NCI-H345 treated with DMSO at 0.1 percent for 48 hours (cell line): Measurements from ENCODE around the gene CANX.

ENCODE experiments used
- DNase-seq: peaks from one replicate; lab custom pipeline; 2025; ENCODE audit not compliant: unreplicated experiment; lab: John Stamatoyannopoulos, UW

CANX gene

DNA sequence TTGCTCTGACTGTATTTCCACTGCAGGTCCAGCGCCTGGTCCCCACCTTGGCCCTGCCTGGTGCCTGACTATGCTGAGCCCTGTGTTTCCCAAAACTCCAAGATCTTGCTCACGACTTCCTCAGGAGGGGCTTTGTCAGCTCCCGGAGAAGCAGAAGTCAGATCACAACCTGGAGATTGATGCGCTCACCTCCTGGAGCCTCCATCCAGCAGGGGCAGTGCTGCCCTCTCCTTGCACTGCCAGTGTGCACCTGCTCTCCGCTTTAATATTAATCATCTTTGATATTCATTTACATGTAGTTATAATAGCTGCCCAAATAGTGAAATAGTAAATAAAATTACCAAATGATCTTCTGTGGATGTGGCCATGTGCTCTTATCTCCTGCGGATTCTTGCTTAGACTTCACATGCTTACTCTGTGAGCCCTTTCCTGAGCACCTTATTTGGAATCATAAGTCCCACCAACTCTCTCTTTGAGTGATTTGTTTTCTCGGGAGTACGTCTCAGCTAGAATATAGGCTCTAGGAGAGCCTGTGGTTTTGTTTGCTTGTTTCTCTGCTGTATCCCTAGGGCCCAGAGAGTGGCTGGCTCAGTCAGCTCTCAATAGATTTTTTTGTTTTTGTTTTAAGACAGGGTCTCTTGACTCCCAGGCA lies 51.2 kb downstream of the CANX start:
- DNase-seq, result no peak

DNA sequence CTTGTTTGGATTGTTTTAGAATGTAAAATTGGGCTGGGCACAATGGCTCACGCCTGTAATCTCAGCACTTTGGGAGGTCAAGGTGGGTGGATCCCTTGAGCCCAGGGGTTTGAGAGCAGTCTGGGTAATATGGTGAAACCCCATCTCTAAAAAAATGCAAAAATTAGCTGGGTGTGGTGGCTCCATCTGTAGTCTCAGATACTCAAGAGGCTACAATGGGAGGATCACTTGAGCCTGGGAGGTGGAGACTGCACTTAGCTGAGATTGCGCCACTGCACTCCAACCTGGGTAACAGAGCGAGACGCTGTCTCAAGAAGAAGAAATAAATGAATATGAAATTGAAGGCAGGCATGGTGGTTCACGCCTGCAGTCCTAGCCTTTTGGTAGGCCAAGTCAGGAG lies 55.2 kb downstream of the CANX start:
- DNase-seq, result no peak

DNA sequence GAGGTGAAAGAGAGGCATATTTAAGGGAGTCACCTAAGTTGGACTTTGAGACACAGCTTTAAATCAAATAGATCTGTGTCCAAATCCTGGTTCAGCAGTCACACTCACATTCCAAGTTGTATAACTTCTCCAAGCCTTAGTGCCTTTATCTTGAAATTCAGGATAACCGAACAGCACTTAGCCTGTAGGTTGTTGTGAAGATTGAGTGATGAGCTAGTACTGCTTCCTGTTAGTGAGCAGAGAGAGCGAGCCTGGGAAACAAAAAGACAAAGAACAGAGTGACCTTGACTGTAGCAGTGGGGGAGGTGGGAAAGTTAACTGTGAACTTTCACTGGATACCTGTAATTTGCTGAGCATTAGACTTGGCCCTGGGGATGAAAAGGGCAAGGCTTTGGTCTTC lies 56.3 kb downstream of the CANX start:
- DNase-seq, result no peak

DNA sequence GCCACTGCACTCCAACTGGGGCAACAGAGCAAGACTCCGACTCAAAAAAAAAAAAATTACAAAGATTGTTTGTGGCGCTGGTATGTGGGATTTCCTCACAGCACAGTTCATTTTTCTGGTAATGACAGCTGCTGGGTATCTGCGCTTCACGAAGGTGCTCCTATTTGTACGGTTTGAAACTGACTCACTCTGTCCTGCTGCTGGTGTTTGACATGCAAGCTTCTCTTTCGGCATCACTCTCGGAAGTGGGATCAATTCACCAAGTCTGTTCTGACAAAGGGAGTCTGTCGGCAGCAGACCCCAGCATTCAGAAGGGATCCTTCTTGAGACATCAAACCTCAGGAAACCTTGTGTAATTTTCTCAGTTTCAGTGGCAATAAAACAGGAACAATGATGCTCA lies 60.2 kb downstream of the CANX start:
- DNase-seq, result no peak

DNA sequence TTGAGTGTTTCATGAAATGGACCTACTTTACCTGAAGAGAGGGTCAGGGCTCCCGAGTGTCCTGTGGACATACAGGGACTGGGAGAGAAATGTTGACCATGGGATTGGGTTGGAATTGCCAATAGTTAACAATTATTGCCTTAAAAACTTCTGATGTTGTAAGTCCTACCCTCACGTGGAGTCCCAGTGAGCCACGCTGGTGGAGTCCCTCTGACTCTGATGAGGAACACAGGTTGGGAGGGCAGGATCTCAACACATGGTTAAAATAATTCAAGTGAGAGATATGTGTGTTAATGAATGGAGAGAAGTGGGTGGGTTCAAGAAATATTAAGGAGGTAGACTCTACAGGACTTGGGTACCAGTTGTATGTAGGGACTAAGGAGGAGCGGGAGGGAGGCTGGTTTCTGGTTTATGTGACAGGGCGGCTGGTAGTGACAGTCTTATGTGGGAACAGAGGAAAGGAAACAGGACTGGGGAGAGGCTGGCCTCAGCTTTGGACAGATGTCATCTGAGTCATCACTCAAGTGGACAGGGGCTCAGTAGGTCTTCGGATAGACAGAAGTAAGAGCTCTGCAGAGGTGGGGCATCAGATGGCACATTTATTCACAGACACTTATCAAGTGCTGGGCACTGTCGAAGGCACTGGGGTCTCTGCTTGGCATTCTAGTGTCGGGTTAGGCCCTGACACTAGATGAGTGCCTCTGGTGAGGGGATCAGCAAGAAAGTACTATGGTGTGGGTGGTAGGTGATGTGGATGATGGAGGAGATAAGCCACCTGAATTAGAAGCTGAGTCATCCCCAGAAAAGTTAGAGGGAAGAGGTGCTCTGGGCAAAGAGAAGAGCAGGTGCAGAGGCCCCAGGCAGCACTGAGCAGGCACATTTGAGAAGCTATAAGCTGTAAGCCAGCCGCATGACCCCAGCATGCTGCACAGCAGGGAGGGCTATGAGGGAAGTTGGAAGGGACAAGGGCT lies 61.1 kb downstream of the CANX start:
- peak; percentile 21 for DNase-seq

DNA sequence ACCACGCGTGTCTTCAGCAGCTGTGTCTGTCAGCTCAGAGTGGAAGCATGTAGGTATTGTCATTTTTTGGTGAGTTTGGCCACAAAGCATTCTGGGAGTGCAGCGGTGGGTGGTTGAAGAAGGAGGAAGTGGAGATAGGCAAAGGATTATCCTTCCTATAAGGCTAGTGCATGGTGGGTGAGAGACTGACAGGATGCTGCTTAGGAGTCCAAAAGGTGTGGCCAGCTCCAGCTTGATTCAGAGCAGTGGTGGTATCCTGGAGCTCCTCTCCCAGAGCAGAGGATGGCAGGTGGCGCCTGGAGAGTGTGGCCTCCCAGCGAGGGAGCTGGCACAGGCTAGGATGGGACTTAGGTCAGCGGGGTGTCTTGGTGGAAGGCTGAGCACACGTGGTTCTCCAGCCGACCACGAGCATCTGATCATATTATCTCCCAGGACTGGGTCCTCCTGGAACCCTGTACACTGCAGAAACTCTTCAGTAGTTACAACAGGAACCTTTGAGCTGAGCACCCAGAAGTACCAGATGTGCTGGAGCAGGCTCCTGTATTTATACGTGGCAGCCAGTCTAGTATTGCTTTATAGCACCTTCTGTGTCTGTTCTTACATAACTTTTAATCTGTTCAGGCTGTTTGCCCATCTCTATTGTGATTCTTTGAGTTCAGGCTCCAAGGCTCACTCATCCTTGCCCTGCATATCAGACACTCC lies 63.5 kb downstream of the CANX start:
- DNase-seq, result peak; percentile 77

DNA sequence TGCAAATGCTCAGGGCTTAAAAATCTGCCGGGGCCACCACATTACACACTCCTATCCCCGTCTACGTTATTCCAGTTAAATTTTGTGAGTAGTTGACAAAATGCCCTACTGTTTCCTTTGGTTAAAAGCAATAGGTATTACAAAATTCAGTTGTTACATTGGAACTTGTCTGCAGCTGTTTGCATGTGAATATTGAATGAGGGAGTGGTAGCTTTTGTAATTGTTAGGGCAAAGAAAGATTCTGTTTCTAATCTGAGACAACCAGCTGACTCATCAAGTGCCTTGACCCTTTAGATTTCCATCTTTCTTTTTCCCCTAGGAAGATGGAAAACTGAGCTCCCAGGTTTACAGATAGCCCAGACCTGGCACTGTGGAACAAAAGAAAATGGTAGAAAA lies 64.0 kb downstream of the CANX start:
- no peak for DNase-seq

DNA sequence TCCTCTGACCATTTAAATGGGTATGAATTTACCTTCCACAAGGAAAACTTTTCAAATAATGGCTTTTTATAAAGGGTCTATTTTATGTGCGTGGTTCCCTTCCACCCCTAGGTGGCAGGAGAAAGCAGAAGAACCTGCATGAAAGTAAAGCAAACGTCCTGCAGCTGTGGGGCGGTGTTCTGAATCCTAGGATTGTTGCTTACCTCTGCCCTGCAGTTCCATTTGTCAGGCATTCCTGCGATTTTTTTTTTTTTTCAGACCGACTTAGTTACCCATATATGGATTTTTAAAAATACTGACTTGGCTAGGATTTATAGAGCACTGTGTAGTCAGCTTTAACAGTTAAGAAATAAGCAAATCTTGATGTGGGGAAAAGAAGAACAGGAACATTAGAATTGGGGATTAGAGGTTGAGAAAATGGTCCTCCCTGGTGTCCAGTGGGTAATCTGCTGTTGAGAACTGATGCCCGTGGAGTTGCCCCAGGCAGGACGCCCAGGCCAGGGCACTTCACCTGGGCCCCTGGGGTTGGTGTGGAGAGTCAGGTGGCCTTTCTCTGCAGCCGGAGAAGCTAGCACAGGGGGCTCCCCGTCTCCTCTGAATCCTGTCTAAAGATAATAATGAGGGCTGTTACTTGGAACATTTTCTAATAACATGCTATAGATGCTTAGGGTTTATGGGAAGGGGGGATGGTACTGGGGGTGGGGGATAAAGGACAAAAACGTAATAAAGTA lies 64.6 kb downstream of the CANX start:
- peak; percentile 57 for DNase-seq

DNA sequence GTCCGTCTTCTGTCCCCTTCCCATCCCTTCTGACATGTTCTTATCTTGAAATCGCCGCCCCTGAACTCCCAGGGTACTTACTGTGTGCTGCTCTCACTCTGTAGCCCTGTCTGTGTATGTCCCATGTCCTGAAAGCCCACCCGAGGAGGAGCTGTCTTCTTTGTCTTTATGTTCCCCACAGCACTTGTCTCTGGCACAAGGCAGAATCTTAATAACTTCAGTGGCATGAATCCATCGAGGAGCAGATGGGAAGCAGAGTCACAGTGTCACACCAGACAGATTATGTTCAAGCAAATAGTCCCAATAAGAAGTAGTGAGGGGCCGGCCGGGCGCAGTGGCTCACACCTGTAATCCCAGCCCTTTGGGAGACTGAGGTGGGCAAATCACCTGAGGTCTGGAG lies 65.3 kb downstream of the CANX start:
- DNase-seq, result no peak

DNA sequence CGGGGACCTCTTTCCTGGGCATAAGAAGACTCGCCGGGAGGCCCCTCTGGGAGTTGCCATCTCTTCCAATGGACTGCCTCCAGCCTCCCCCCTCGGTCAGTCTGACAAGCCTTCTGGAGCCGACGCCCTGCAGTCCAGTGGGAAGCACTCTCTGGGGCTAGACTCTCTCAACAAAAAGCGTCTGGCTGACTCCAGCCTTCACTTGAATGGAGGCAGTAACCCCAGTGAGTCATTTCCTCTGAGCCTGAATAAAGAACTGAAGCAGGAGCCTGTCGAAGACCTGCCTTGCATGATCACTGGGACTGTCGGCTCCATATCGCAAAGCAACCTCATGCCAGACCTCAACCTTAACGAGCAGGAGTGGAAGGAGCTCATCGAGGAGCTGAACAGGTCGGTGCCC lies 66.6 kb downstream of the CANX start:
- no peak for DNase-seq

DNA sequence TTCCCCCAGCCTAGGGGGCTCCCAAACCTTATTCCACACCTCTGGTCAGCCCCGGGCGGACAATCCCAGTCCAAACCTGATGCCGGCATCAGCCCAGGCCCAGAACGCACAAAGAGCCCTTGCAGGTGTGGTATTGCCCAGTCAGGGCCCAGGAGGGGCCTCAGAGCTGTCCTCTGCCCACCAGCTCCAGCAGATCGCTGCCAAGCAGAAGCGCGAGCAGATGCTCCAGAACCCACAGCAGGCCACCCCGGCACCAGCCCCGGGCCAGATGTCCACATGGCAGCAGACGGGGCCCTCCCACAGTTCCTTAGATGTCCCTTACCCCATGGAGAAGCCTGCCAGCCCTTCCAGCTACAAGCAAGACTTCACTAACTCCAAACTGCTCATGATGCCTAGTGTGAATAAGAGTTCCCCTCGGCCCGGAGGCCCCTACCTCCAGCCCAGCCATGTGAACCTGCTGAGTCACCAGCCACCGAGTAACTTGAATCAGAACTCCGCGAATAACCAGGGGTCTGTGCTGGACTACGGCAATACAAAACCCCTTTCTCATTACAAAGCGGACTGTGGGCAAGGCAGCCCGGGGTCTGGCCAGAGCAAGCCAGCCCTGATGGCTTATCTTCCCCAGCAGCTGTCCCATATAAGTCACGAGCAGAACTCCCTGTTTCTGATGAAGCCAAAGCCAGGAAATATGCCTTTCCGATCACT lies 67.4 kb downstream of the CANX start:
- no peak for DNase-seq

DNA sequence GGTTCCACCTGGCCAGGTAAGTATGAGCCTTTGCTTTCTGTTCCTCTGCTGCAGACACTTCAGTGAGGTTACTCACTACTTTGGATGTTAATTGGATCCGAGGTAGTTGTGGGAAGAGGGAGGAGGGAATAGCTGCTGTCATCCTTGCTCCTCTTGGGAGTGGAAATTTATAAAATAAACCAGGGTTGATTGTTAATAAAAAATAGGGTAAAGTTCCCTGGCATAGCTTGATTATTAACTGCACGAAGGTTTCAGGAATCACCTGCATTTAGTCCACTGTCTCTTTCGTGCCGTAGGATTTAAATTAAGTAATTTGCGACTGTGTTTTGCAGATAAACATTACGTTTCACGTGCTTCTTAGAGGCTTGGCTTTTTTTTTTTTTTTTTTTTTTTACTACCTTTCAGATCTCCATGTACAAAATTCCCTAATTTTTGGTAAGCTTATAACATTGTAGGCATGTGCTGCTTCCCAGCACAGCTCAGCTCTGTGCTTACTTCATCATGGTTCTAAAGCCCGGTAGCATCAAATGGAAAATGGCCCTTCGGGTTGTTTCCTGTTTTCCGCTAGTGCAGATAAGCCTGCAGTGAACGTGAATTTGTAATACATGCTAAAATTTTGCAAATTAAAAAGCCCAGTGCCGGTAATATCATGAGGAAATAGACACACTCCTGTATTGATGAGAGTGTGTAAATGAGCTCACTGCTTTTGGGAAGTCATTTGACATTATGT lies 68.1 kb downstream of the CANX start:
- no peak for DNase-seq

DNA sequence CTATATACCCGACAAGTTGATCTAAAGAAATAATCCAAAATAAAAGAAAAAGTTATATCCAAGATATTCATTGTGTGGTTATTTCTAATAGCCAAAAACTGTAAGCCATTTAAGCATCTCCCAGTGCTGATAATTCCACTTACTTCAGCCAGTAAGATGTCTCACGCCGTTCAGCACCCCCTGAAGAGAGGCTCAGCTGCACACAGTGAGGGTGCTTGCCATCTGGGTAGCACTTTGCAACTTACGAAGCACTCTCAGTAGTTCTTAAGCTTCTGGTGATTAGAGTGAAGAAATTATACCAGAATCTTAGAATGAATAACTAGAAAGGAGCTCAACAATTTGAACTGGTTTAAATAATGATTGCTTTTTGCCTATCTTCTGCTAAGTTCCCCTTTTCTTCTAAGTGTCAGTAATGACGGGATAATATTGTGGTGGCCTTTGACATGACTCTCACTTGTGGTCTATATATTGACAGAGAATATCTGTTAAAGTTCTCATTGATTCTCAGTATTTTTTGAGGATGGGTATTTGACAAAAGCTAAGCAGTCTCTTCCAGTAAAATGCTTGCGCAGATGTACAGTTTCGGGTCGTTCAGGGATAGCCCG lies 68.8 kb downstream of the CANX start:
- no peak for DNase-seq

DNA sequence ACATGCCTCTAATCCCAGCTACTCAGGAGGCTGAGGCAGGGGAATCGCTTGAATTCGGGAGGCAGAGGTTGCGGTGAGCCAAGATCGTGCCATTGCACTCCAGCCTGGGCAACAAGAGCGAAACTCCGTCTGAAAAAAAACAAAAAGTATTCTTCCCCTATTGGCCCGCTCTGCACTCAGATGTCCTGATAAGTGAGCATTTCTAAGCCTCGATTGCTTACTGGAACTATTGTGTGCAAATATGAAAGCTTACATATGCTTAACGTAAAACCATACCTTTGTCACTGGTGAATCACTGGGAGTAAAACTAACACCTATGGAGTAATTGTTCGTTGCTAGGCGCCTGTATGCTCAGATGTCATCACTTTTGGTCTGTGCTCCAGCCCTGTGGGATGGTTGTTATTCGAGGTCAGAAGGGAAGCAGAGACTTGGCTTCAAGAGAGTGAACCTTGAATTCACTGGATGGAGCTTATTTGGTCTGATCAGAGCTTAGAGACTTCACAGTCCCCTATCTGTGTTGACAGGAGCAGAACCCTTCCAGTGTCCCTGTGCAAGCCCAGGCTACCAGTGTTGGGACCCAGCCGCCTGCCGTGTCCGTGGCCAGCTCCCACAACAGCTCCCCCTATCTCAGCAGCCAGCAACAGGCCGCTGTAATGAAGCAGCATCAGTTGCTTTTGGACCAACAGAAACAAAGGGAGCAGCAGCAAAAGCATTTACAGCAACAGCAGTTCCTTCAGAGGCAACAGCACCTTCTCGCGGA lies 69.7 kb downstream of the CANX start:
- no peak for DNase-seq

DNA sequence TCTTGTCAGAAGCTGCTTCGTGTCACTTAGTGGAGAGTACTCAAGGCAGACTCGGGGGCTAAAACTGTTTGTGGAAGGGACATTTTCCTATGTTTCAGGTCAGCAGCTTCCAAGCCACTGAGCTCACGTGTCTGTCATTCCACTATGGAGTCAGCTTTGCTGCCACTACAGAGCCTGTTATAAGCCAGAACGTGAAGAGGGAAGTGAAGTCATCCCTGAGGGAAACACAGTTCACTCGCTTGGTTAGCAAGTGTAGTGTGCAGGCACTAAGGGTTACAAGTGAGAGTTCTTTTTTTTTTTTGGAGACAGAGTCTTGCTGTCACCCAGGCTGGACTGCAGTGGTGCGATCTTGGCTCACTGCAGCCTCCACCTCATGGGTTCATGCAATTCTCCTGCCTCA lies 70.5 kb downstream of the CANX start:
- no peak for DNase-seq

DNA sequence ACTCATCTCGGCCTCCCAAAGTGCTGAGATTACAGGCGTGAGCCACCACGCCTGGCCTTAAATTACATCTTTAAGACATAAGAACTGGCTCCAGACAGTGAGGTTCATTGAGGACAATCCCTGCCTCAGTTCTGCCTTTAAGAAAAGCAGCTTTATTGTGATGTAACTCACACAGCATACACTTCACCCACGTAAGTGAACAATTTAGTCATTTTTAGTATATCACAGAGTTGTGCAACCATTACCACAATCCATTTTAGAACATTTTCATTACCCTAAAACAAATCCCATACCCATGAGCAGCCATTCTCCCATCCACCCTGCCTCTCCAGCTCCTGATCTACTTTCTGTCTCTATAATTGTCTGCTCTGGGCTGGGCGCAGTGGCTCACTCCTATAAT lies 71.0 kb downstream of the CANX start:
- DNase-seq, result no peak

DNA sequence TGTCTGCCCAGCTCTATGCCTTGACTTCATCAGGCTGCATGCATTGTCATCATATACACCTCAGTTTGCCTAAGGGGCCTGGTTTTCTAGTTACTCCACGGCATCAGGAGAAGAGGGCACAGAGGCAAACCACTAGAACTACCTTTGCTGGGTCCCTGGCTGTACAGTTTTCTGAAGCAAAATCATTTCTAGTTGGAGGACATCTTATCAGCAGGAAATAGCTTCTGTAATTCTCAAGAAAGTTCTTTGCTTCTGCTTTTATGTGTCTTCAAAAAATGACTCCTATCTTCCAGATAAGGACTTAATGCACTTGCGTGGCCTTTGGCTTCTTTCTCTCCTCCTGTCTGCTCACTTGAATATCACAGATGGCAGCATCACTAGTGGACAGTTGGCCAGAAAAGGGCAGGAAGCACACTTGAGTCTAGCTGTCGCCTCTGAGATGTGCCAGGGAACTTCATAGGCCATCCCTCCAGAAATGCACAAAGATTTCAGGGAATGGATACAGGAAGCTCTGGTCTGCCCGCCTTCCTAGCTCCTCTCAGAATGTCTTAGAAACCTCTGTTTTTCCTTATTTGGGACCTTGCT lies 72.6 kb downstream of the CANX start:
- DNase-seq, result no peak

DNA sequence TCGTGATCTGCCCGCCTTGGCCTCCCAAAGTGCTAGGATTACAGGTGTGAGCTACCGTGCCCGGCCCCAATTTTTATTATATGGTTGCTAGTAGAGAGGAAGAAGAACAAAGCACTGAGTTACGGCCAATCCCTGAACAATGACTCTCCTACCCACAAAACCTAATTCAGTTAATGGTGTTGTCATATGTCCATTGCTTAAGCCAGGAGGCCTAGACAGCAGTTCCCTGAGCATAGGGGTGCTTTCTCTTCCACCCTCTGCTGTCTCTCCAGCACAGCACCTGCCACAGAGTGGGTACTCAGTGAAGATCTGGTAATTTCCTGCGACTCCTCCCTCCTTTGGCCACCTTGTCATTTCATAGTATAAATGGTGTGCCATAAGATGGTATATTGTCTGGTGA lies 73.6 kb downstream of the CANX start:
- DNase-seq, result no peak

DNA sequence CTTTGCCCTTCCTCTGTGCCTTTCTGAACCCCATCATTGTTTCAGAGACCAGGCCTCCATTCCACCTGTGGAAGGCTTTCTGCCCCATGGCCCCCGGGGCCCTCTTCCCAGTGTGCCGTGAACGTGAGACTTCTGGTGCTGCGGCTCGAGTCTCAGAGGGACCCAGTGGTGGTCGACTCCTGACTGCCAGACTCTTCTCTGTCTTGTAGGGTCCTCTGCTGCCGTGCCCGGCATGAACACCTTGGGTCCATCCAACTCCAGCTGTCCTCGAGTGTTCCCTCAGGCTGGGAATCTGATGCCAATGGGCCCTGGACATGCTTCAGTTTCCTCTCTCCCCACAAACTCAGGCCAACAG lies 74.9 kb downstream of the CANX start:
- no peak for DNase-seq
